Measurements from ENCODE around the gene NKPD1.

DNA sequence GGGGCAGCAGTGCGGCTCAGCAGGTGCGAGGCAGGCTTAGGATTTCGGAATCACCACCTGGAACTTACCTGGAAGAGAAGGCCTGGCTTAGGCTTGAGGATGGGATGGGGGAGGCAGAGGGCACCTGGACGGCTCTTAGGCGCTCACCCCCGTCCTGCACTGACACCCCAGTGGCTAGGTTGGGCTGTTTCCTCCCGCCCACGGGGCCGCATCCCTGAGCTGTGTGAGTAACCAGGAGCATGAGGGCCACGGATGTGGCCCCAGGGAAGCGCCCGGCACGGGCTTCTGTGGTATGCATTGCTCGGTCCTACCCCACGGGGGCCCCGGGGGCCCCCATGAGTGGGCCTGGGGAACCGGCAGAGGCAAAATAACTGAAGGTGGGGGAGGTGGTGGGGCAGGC lies 2.4 kb upstream of the NKPD1 start:
- TF ChIP-seq CTCF (IDR thresholded peaks at IDR 0.05 in 8 of 11, conservative IDR thresholded peaks at IDR 0.05 in 3 of 11) (no peak), POLR2A (IDR thresholded peaks at IDR 0.05) (no peak), POLR2AphosphoS5 (IDR thresholded peaks at IDR 0.05) (no peak)

All from spleen (tissue), 7 donors.